Embryonic facial prominence (tissue), 1 donor: ENCODE results near the gene MADCAM1.

Experiments used
- DNase-seq: peaks from one replicate; pipeline ENCODE4 v3.0.0-alpha.2; 2016; ENCODE audit errors: extremely low spot score

Gene MADCAM1

DNA sequence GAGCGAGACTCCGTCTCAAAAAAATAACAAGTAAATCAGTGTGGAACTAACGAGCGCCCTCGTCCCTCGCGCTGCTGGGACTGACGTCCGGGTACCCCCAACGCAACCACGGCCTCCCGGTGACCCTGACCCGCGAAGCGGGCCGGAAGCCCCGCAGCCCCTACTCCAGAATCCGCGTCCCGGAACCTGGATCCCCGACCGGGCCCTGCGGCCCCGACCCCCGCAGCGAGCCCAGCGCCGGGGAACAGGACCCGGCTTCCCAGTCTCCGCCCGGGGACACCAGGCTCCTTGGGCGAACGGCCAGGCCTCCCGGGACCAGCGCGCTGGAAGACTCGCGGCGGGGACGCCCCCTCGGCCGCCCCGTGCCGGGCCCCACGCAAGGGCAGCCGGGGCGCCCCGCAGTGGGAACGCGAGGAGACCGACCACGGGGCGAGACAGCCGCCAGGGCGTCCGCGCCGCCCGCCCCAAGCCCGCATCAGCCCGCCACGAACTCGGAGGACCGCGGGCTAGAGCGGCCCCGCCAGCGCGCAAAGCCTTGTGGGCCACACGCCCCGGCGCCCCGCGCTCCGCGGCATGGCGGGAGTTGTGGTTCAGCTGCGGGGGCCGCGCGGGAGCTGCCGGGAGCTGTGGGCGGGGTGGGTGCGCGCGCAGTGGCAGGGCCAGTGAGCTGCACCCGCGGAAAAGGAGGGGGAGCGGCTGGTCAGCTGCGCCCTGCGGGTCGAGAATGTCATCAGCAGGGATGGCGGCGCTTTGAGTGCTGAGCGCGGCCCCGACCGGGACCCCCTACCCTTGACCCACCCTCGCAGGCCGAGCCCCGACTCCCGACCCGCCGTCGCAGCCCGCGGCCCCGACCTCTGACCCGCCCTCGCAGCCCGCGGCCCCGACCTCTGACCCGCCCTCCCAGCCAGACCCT is 7.5 kb upstream of the MADCAM1 start:
- peak; percentile 83 for DNase-seq

DNA sequence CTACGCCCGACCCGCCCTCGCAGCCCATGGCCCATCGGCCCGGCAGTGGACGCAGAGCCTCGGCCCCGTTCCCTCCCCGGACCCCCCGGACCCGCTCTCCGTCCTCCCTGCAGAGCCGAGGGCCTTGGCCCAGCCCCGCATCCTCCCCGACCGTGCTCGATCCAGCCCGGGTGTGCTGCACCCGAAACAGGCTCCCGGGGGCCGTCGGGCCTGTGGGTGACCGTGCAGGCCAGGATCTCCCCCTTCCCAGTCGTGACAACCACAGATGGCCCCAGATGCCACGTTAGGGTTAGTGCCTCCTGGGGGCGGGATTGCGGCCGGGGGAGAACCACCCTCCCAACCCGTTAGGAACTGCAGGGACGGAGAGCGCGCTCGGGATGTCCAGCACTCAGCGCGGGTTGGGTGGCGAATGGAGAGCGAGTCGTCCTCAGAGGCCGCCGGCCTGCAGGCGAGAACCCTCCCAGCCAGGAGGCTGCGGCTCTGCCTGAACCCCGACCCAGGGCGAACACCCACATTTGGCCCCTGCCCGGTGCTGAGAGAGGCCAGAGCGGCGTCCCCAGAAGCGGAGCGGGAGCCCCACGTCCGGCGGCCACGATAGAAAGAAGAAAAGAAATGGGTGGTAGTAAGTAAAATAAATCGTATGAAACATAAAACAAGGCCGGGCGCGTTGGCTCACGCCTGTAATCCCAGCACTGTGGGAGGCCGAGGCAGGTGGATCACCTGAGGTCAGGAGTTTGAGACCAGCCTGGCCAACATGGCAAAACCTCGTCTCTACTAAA is 6.7 kb upstream of the MADCAM1 start:
- no peak for DNase-seq

DNA sequence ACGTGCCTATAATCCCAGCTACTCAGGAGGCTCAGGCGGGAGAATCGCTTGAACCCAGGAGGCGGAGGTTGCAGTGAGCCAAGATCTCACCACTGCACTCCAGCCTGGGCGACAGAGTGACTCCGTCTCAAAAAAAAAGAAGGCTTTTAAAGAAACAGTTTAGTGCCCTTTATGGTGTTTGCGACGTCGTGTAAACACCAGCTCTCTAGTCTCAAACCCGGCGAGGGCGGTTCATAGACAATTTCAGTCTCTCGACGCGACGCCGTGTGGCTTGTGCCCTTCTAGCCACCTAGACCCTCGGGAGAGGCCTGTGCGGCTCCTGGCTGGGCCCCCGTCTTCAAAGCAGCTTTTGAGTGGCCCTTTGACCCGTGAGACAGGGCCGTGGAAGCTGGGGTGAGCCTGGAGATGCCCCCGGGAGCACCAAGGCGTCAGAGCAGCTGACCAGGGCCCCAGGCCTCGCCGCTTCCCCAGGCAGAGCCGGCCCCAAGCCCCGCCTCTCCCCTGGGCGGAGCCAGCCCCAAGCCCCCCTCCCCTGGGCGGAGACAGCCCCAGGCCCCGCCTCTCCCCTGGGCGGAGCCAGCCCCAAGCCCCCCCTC is 5.0 kb upstream of the MADCAM1 start:
- DNase-seq = no peak

DNA sequence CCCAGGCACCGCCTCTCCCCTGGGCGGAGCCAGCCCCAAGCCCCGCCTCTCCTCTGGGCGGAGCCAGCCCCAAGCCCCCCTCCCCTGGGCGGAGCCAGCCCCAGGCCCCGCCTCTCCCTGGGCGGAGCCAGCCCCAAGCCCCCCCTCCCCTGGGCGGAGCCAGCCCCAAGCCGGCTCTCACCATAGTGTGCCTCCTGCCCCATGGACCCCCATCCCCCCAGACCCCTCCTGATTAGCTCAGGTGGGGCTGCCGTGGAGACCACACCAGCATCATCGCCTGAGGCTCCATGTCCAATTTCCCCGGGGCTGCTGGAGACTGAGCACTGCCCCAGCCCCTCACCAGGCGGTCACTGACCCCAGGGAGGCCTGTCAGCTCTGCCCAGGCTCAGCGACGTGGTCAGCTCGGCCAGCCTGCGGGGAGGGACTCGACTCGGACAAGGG is 4.2 kb upstream of the MADCAM1 start:
- no peak for DNase-seq

DNA sequence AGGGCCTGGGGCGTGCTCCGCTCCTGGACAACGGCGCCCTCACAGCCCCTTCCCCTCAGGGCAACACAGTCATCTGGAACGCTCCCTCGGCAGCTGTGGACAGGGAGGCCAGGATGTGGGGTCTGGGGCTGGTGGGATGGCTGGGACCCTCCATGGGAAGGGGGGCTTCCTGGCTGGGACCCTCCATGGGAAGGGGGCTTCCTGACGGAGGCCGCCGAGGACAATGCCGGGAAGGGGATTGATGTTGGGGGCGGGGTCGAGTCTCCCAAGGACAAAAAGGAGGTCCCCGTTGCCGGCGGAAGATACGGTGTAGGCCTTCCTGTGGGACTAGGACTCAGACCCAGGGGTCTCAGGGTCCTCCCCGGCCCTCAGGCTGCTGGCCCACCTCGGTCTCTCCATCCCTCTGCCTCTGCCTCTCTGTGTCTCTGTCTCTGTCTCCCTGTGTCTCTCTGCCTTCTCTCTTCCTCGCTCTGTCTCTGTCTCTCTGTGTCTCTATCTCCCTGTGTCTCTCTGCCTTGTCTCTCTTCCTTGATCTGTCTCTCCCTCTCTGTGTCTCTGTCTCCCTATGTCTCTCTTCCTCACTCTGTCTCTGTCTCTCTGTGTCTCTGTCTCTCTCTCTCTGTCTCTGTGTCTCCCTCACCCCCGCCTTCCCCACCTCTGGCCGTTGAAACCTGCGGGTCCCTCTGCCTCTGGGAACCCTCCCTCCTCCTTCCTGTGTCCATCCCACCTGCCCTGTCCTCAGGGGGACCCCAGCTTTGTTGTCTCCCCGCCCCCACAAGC is 2.7 kb upstream of the MADCAM1 start:
- DNase-seq = no peak

DNA sequence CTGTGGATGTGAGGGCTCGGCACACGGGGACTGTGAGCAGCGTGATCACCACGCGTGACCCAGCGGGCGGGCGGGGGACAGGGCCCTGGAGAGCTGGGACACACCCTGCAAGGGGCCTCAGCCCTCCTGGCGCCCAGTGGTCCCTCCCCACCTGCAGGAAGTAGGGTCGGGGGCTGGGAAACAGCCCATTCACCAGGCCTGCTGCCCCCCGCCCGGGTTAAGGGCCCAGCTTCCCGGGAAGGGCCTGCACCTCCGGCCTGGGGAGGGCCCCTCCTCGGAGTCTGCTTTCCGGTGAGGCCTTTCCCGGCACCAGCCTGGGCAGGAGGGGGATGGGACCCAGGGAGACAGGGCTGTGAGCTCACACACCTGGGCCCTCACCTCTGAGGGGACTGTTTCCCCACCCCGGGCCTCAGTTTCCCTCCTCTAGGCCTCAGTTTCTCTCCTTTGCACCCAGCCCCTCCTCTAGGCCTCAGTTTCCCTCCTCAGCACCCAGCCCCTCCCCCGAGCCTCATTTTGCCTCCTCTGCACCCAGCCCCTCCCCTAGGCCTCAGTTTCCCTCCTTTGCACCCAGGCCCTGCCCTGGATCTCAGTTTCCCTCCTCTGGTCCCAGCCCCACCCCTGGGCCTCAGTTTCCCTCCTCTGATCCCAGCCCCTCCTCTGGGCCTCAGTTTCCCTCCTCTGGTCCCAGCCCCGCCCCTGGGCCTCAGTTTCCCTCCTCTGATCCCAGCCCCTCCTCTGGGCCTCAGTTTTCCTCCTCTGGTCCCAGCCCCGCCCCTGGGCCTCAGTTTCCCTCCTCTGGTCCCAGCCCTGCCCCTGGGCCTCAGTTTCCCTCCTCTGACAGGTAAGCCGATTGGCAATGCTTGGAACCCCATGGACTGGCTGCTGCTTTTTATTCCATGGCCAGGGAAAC is 1.9 kb upstream of the MADCAM1 start:
- DNase-seq = no peak

GRCh38 chr19:495081-495401 is 1.2 kb upstream of the MADCAM1 start:
- DNase-seq = no peak

- no peak for DNase-seq
Observed at GRCh38 chr19:495402-496111, 729 bp upstream of the MADCAM1 start.

- no peak for DNase-seq
Observed at GRCh38 chr19:496986-497385, 700 bp downstream of the MADCAM1 start.

DNA sequence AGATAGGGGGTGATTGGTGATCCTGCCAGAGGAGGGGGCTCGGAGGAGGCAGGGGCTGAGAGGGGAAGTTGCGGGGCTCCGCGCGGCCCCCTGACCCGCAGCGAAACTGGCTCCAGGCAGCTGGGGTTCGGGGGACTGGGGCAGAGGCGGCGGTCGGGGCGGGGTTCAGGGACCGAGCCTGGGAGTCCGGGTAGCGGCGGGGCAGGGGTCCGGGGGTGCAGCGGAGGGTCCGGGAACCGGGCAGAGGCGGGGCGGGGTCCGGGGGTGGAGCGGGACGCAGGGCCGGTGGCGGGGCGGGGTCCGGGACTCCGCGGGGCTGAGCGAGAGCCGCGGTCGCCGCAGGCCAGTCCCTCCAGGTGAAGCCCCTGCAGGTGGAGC is 1.2 kb downstream of the MADCAM1 start:
- no peak for DNase-seq

DNA sequence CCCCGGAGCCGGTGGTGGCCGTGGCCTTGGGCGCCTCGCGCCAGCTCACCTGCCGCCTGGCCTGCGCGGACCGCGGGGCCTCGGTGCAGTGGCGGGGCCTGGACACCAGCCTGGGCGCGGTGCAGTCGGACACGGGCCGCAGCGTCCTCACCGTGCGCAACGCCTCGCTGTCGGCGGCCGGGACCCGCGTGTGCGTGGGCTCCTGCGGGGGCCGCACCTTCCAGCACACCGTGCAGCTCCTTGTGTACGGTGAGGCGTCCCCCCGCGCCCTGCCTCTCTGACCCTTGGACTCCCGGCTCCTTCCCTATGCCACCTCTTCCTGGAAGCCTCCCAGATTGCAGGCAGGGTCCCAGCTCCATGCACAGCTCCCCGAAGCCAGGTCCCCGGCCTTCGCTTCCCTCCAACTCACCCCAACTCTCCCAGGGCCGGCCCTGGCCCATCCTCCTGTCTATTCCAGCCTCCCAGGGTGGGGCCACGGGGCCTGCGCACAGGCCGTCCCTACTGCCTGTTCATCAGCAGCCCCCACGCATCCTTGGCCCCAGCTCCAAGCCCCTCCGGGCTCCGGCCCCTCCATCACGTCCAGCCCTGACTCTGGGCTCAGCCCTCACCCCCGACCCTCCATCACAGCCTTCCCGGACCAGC is 1.7 kb downstream of the MADCAM1 start:
- DNase-seq = no peak

GRCh38 chr19:498511-498891 is 2.2 kb downstream of the MADCAM1 start:
- no peak for DNase-seq

DNA sequence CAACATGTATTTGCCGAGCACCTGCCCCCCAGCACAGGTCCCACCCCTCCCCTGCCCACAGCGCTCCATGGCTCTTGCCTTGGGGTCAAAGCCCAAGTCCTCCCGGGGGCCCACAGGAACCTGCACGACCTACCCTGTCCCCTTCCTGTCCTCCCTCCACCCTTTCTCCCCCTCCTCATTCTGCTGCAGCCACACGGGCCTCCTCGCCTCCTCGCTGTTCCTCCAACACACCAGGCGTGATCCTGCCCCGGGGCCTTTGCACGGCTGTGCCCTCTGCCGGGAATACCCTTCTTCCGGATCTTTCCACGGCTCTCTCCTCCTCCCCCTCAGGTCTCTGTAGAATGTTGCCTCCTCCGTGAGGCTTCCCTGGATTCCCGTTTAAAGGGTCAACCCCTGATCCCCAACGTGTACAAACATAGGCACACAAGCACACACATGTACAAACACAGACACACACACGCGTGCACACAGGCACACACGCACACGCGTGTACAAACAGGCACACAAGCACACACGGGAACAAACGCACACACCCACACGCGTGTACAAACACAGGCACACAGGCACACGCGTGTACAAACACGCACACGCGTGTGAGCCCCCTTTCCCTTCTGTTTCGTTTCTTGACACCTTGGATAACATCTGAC is 2.8 kb downstream of the MADCAM1 start:
- no peak for DNase-seq

DNA sequence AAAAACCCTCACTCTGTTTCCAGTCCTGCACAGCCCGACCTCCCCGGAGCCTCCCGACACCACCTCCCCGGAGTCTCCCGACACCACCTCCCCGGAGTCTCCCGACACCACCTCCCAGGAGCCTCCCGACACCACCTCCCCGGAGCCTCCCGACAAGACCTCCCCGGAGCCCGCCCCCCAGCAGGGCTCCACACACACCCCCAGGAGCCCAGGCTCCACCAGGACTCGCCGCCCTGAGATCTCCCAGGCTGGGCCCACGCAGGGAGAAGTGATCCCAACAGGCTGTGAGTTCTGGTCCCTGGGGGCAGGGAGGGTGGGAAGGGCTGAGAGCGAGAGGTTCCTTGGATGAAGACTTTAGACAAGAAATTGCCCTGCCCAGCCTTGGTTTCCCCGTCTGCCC is 5.4 kb downstream of the MADCAM1 start:
- peak; percentile 3 for DNase-seq

GRCh38 chr19:504616-505015 is 8.3 kb downstream of the MADCAM1 start:
- no peak for DNase-seq

DNA sequence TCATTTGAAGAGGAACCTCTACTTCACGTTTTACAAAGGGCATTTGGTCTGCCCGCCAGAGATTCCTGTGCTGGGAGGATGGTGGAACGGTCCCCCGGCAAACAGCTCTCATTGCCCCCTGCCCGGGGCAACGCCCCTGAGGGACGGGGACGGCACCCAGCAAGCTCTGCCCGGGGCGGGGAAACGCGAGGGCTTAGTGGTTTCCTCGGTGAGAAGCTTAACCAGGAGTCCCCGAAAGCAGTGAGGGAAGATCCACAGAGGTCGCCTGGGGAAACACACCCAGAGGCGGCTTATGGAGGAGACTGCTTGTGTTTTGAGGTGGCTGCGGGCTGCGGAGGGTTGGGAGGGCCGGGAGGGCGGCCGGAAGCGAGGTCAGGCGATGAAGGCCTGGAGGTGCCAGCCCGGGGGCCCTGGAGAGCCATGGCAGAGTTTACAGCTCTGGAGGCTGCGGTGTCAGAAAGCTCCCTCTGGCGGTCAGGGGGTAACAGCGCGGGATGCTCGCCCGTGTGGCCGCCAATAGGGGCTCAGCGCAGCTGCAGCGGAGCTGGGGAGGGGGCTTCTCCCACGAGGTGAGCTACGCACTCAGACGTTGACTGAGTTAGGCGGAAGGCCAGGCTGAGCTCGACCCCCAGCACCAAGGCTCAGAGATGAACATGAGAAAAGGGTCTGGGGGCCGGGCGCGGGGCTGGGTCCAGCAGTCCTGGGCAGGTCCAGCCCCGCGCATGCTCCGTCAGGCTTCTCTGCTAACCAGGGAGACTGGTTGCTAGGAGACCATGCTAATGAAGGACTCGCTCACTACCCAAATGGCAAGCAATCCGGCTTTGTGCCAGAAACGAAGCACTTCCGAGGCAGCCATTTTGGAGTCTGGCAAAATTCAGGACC is 10.4 kb downstream of the MADCAM1 start:
- DNase-seq = peak; percentile 99

- peak; percentile 62 for DNase-seq
Observed at GRCh38 chr19:507286-508203, 11.3 kb downstream of the MADCAM1 start, which contains the start of gene TPGS1. TPGS1 (plus strand) TSS chr19:507497; CDS start chr19:507507, 10 bp downstream.
